SK-N-SH treated with all-trans-retinoic acid at 6 μM for 48 hours (cell line): ENCODE measurements around the gene NHSL2.

Experiments used
- ATAC-seq: fragments of 200-7000 bp; cut with Tn5 transposase; 3 replicates; pipeline ENCODE4 v1.9.1; 2020; ENCODE audit warnings: mild to moderate bottlenecking, moderate library complexity
- ARNTL ChIP-seq: fragments of 450-650 bp; formaldehyde crosslinking; IDR thresholded peaks from 2 replicates; pipeline ENCODE4 v1.5.0; 2020; ENCODE audit warnings: low read depth, mild to moderate bottlenecking, moderate library complexity, borderline replicate concordance
- BACH2 ChIP-seq: fragments of 250-450 bp; sonication (Bioruptor Pico); IDR thresholded peaks from 2 replicates; pipeline ENCODE4 v1.9.0; 2021; ENCODE audit warnings: mild to moderate bottlenecking, borderline replicate concordance
- CREB5 ChIP-seq: fragments of 250-450 bp; sonication (Bioruptor Pico); IDR thresholded peaks from 2 replicates; pipeline ENCODE4 v1.5.1; 2020; ENCODE audit warnings: low read depth, mild to moderate bottlenecking, moderate library complexity
- CSDC2 ChIP-seq: fragments of 250-450 bp; sonication (Bioruptor Pico); IDR thresholded peaks from 2 replicates; pipeline ENCODE4 v1.5.0; 2020; ENCODE audit warnings: mild to moderate bottlenecking, moderate library complexity
- CSRNP3 ChIP-seq: fragments of 250-450 bp; sonication (Bioruptor Pico); IDR thresholded peaks from 2 replicates; pipeline ENCODE4 v1.5.1; 2021; ENCODE audit warnings: mild to moderate bottlenecking, moderate library complexity
- ESRRG ChIP-seq: fragments of 250-450 bp; sonication (Bioruptor Pico); IDR thresholded peaks from 2 replicates; pipeline ENCODE4 v1.6.1; 2021; ENCODE audit warnings: mild to moderate bottlenecking
- GLIS3 ChIP-seq: fragments of 250-450 bp; sonication (Bioruptor Pico); IDR thresholded peaks from 2 replicates; pipeline ENCODE4 v1.5.0; 2020; ENCODE audit warnings: mild to moderate bottlenecking, moderate library complexity
- ISL1 ChIP-seq: fragments of 250-450 bp; sonication (Bioruptor Pico); IDR thresholded peaks from 2 replicates; pipeline ENCODE4 v2.1.2; 2022; ENCODE audit warnings: mild to moderate bottlenecking, moderate library complexity
- PATZ1 ChIP-seq: fragments of 250-450 bp; sonication (Bioruptor Pico); IDR thresholded peaks from 2 replicates; pipeline ENCODE4 v1.8.0; 2020; ENCODE audit warnings: mild to moderate bottlenecking, moderate library complexity, borderline replicate concordance
- POU6F1 ChIP-seq: fragments of 250-450 bp; sonication (Bioruptor Pico); IDR thresholded peaks from 2 replicates; pipeline ENCODE4 v1.8.0; 2021; ENCODE audit warnings: low read depth, mild to moderate bottlenecking, moderate library complexity, borderline replicate concordance
- PPARA ChIP-seq: fragments of 250-450 bp; sonication (Bioruptor Pico); IDR thresholded peaks from 2 replicates; pipeline ENCODE4 v1.5.0; 2020; ENCODE audit warnings: mild to moderate bottlenecking, borderline replicate concordance
- RARB ChIP-seq: fragments of 250-450 bp; sonication (Bioruptor Pico); IDR thresholded peaks from 2 replicates; pipeline ENCODE4 v1.8.0; 2021; ENCODE audit warnings: mild to moderate bottlenecking, moderate library complexity
- SNAI2 ChIP-seq: fragments of 250-450 bp; sonication (Bioruptor Pico); IDR thresholded peaks from 2 replicates; pipeline ENCODE4 v1.5.0; 2020; ENCODE audit warnings: mild to moderate bottlenecking, moderate library complexity
- TCF4 ChIP-seq: fragments of 250-450 bp; sonication (Bioruptor Pico); IDR thresholded peaks from 2 replicates; pipeline ENCODE4 v1.8.0; 2021; ENCODE audit warnings: mild to moderate bottlenecking, moderate library complexity, borderline replicate concordance
- TOX ChIP-seq: fragments of 250-450 bp; sonication (Bioruptor Pico); IDR thresholded peaks from 2 replicates; pipeline ENCODE4 v1.8.0; 2021; ENCODE audit warnings: mild to moderate bottlenecking, moderate library complexity, borderline replicate concordance
- ZC3H10 ChIP-seq: fragments of 250-450 bp; sonication (Bioruptor Pico); IDR thresholded peaks from 2 replicates; pipeline ENCODE4 v1.5.1; 2021; ENCODE audit warnings: mild to moderate bottlenecking, moderate library complexity
- ZFP3 ChIP-seq: fragments of 250-450 bp; sonication (Bioruptor Pico); IDR thresholded peaks from 2 replicates; pipeline ENCODE4 v1.5.0; 2020; ENCODE audit warnings: mild to moderate bottlenecking, moderate library complexity
- ZFP30 ChIP-seq: fragments of 450-650 bp; formaldehyde crosslinking; IDR thresholded peaks from 2 replicates; pipeline ENCODE4 v1.5.0; 2022; ENCODE audit warnings: mild to moderate bottlenecking, moderate library complexity
- ZNF565 ChIP-seq: fragments of 450-650 bp; formaldehyde crosslinking; conservative IDR thresholded peaks from 2 replicates; pipeline ENCODE4 v1.5.0; 2020; ENCODE audit warnings: low read depth, mild to moderate bottlenecking, moderate library complexity
- ZNF70 ChIP-seq: fragments of 450-650 bp; formaldehyde crosslinking; IDR thresholded peaks from 2 replicates; pipeline ENCODE4 v1.5.0; 2020; ENCODE audit warnings: mild to moderate bottlenecking, moderate library complexity

The NHSL2 gene

GRCh38 chrX:72042852-72043248, 132.2 kb downstream of the NHSL2 start (continued):
- TF ChIP-seq CSRNP3 (CRISPR knock-in tag) (no peak), PATZ1 (CRISPR knock-in tag) (no peak), ISL1 (CRISPR knock-in tag) (no peak)

- no peak for TF ChIP-seq ZFP30 (CRISPR knock-in tag)
- TF ChIP-seq TOX (CRISPR knock-in tag) = no peak
- TF ChIP-seq POU6F1 (CRISPR knock-in tag) = no peak
- TF ChIP-seq RARB (CRISPR knock-in tag) = no peak
- TF ChIP-seq CREB5 (CRISPR knock-in tag) = no peak
- TF ChIP-seq ZNF565 (CRISPR knock-in tag) = no peak
- TF ChIP-seq ARNTL (CRISPR knock-in tag) = no peak
- no peak for ATAC-seq
Observed at GRCh38 chrX:72043636-72044035, 133.0 kb downstream of the NHSL2 start.

- no peak for TF ChIP-seq ISL1 (CRISPR knock-in tag)
- TF ChIP-seq ARNTL (CRISPR knock-in tag) = no peak
- no peak for TF ChIP-seq RARB (CRISPR knock-in tag)
- TF ChIP-seq PPARA (CRISPR knock-in tag) = no peak
- TF ChIP-seq ZFP3 = no peak
- no peak for TF ChIP-seq TOX (CRISPR knock-in tag)
- TF ChIP-seq CSDC2 = no peak
- no peak for TF ChIP-seq SNAI2 (CRISPR knock-in tag)
- TF ChIP-seq CSRNP3 (CRISPR knock-in tag) = no peak
- no peak for TF ChIP-seq ESRRG (CRISPR knock-in tag)
- no peak for TF ChIP-seq ZC3H10 (CRISPR knock-in tag)
- TF ChIP-seq GLIS3 (CRISPR knock-in tag) = no peak
- no peak for TF ChIP-seq ZFP30 (CRISPR knock-in tag)
- no peak for TF ChIP-seq CREB5 (CRISPR knock-in tag)
- TF ChIP-seq TCF4 = no peak
- no peak for TF ChIP-seq ZNF565 (CRISPR knock-in tag)
- no peak for TF ChIP-seq BACH2 (CRISPR knock-in tag)
- no peak for TF ChIP-seq ZNF70 (CRISPR knock-in tag)
- ATAC-seq = no peak
Observed at GRCh38 chrX:72045141-72045540, 134.5 kb downstream of the NHSL2 start.
